Naive B cell (primary cell): ENCODE measurements around the gene ERBB2. TPM values are rescaled to one million over a fixed set of nuclear protein-coding genes. Genes with fewer than 3 reads are reported as not detected.
A peak's percentile ranks its signal among the peaks of the same experiment; 100 is the strongest.
"Not testable (repeated sequence)": the region's sequence is repeated elsewhere in the genome, so short reads cannot be mapped to it uniquely, and the experiment has no call there.

Source experiments
- ATAC-seq, 2 donors: fragments of 150-1000 bp; cut with Tn5 transposase; 2 replicates each; pipeline ENCODE4 v1.10.0; 2021; ENCODE audit warnings: low read depth in 2 of 2, mild to moderate bottlenecking in 2 of 2, moderate library complexity in 2 of 2
- DNase-seq: peaks from one replicate; pipeline ENCODE4 v3.0.0; 2022
- H3K27ac Mint-ChIP-seq, 6 donors: one replicate each; pipeline ENCODE4 v1.8.0; 2020 to 2022; ENCODE audit warnings: mild to moderate bottlenecking in 6 of 6, mixed read lengths in 6 of 6, moderate library complexity in 5 of 6, inconsistent platforms in 2 of 6
- H3K27me3 Mint-ChIP-seq, 3 donors: one replicate each; pipeline ENCODE4 v1.8.0; 2021 to 2022; ENCODE audit warnings: mixed read lengths in 3 of 3, mild to moderate bottlenecking in 1 of 3
- H3K36me3 Mint-ChIP-seq, 2 donors: one replicate each; pipeline ENCODE4 v1.8.0; 2020 to 2022; ENCODE audit warnings: mixed read lengths in 2 of 2, inconsistent platforms in 1 of 2, mild to moderate bottlenecking in 1 of 2
- H3K4me1 Mint-ChIP-seq, 3 donors: one replicate each; pipeline ENCODE4 v1.8.0; 2020 to 2022; ENCODE audit warnings: mixed read lengths in 3 of 3, inconsistent platforms in 1 of 3, mild to moderate bottlenecking in 1 of 3, moderate library complexity in 1 of 3
- H3K4me3 Mint-ChIP-seq, 8 donors: one replicate each; pipeline ENCODE4 v1.8.0; 2020 to 2022; ENCODE audit warnings: mild to moderate bottlenecking in 8 of 8, mixed read lengths in 8 of 8, moderate library complexity in 8 of 8, inconsistent platforms in 2 of 8
- H3K9me3 Mint-ChIP-seq, 7 donors: one replicate each; pipeline ENCODE4 v1.8.0; 2020 to 2022; ENCODE audit warnings: mixed read lengths in 7 of 7, mild to moderate bottlenecking in 5 of 7, inconsistent platforms in 2 of 7, moderate library complexity in 1 of 7
- polyA plus RNA-seq, 6 donors: library from polyadenylated mRNA; unstranded; fragments of 300-500 nt; fragmentation: Illumina TruSeq; gene quantifications; one replicate each; pipeline ENCODE4 v1.2.3, GENCODE V29; 2021; ENCODE audit warnings: low read depth in 6 of 6

ERBB2 gene
- polyA plus RNA-seq, 6 donors from 2014 or later: 0.20 to 3.0 (median 1.1) TPM

DNA sequence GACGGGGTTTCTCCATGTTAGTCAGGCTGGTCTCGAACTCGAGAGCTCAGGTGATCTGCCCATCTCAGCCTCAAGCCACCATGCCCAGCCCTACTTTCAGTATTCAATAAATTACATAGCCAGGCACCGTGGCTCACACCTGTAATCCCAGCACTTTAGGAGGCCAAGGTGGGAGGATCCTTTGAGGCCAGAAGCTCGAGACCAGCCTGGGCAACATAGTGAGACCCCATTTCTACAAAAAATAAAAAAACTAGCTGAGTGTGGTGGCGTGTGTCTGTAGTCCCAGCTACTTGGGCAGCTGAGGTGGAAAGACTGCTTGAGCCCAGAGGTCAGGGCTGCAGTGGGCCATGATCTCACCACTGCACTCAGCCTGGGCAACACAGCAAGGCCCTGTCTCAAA lies 22.2 kb downstream of the ERBB2 start:
- Mint-ChIP-seq H3K27me3 (no peaks in the 10 kb centered on the region), H3K36me3 (no peaks in the 10 kb centered on the region), H3K4me1 (peaks cover 15 to 17% (median 17%) of the 10 kb centered on the region in 3 donors), H3K9me3 (no peaks in the 10 kb centered on the region), H3K27ac (no peak overlapping the region), H3K4me3 (no peak overlapping the region)
- ATAC-seq: no peak
- DNase-seq: no peak

GRCh38 chr17:39722965-39723848 lies 23.3 kb downstream of the ERBB2 start:
- peaks cover 0 to 1% of the 10 kb centered on the region in 2 donors for H3K36me3 Mint-ChIP-seq
- DNase-seq (no peak), ATAC-seq (peak in 1 of 2 donors; percentile 20)
- H3K9me3 Mint-ChIP-seq: no peaks in the 10 kb centered on the region
- peaks cover 15 to 25% (median 24%) of the 10 kb centered on the region in 3 donors for H3K4me1 Mint-ChIP-seq
- no peaks in the 10 kb centered on the region for H3K27me3 Mint-ChIP-seq
- H3K4me3 Mint-ChIP-seq: no peak overlapping the region
- H3K27ac Mint-ChIP-seq: peak overlapping the region in 1 of 6 donors; percentile 44

DNA sequence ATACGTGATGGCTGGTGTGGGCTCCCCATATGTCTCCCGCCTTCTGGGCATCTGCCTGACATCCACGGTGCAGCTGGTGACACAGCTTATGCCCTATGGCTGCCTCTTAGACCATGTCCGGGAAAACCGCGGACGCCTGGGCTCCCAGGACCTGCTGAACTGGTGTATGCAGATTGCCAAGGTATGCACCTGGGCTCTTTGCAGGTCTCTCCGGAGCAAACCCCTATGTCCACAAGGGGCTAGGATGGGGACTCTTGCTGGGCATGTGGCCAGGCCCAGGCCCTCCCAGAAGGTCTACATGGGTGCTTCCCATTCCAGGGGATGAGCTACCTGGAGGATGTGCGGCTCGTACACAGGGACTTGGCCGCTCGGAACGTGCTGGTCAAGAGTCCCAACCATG lies 24.9 kb downstream of the ERBB2 start:
- H3K36me3 Mint-ChIP-seq: peaks cover 0 to 5% of the 10 kb centered on the region in 2 donors
- peaks cover 29 to 39% (median 37%) of the 10 kb centered on the region in 3 donors for H3K4me1 Mint-ChIP-seq
- H3K27ac Mint-ChIP-seq: no peak overlapping the region
- ATAC-seq (no peak), DNase-seq (no peak)
- no peak overlapping the region for H3K4me3 Mint-ChIP-seq
- H3K27me3 Mint-ChIP-seq: no peaks in the 10 kb centered on the region
- no peaks in the 10 kb centered on the region for H3K9me3 Mint-ChIP-seq

GRCh38 chr17:39725923-39726322 lies 26.1 kb downstream of the ERBB2 start:
- Mint-ChIP-seq H3K4me3 (peak overlapping the region in 2 of 8 donors; percentile 16 to 34), H3K27ac (peak overlapping the region in 3 of 6 donors; percentile 2 to 66 (median 27)), H3K4me1 (peaks cover 28 to 40% (median 37%) of the 10 kb centered on the region in 3 donors)
- DNase-seq, H3K27me3 Mint-ChIP-seq, H3K36me3 Mint-ChIP-seq, ATAC-seq, H3K9me3 Mint-ChIP-seq: not testable (repeated sequence)

- peaks cover 0 to 2% (median 0%) of the 10 kb centered on the region in 7 donors for H3K9me3 Mint-ChIP-seq
- ATAC-seq: no peak
- no peak overlapping the region for H3K4me3 Mint-ChIP-seq
- peaks cover 0 to 5% of the 10 kb centered on the region in 2 donors for H3K36me3 Mint-ChIP-seq
- H3K27ac Mint-ChIP-seq: peak overlapping the region in 2 of 6 donors; percentile 23 to 28
- no peaks in the 10 kb centered on the region for H3K27me3 Mint-ChIP-seq
- no peak for DNase-seq
- H3K4me1 Mint-ChIP-seq: peaks cover 28 to 45% (median 37%) of the 10 kb centered on the region in 3 donors
These were observed 26.8 kb downstream of the ERBB2 start for GRCh38 chr17:39726617-39727016.

GRCh38 chr17:39727556-39727955 lies 27.7 kb downstream of the ERBB2 start:
- H3K36me3 Mint-ChIP-seq: peaks cover 0 to 5% of the 10 kb centered on the region in 2 donors
- peaks cover 28 to 45% (median 37%) of the 10 kb centered on the region in 3 donors for H3K4me1 Mint-ChIP-seq
- no peak for ATAC-seq
- no peaks in the 10 kb centered on the region for H3K27me3 Mint-ChIP-seq
- H3K9me3 Mint-ChIP-seq: peaks cover 0 to 2% (median 0%) of the 10 kb centered on the region in 7 donors
- H3K4me3 Mint-ChIP-seq: peak overlapping the region in 1 of 8 donors; percentile 15
- H3K27ac Mint-ChIP-seq: no peak overlapping the region
- no peak for DNase-seq

- H3K36me3 Mint-ChIP-seq: peaks cover 0 to 5% of the 10 kb centered on the region in 2 donors
- no peak for ATAC-seq
- no peak for DNase-seq
- peak overlapping the region; percentile 84 to 97 (median 92) for H3K27ac Mint-ChIP-seq
- H3K4me1 Mint-ChIP-seq: peaks cover 28 to 45% (median 37%) of the 10 kb centered on the region in 3 donors
- peak overlapping the region; percentile 85 to 97 (median 92) for H3K4me3 Mint-ChIP-seq
- H3K27me3 Mint-ChIP-seq: no peaks in the 10 kb centered on the region
- peaks cover 0 to 2% (median 0%) of the 10 kb centered on the region in 7 donors for H3K9me3 Mint-ChIP-seq
These were observed 29.5 kb downstream of the ERBB2 start for GRCh38 chr17:39729280-39729851.

DNA sequence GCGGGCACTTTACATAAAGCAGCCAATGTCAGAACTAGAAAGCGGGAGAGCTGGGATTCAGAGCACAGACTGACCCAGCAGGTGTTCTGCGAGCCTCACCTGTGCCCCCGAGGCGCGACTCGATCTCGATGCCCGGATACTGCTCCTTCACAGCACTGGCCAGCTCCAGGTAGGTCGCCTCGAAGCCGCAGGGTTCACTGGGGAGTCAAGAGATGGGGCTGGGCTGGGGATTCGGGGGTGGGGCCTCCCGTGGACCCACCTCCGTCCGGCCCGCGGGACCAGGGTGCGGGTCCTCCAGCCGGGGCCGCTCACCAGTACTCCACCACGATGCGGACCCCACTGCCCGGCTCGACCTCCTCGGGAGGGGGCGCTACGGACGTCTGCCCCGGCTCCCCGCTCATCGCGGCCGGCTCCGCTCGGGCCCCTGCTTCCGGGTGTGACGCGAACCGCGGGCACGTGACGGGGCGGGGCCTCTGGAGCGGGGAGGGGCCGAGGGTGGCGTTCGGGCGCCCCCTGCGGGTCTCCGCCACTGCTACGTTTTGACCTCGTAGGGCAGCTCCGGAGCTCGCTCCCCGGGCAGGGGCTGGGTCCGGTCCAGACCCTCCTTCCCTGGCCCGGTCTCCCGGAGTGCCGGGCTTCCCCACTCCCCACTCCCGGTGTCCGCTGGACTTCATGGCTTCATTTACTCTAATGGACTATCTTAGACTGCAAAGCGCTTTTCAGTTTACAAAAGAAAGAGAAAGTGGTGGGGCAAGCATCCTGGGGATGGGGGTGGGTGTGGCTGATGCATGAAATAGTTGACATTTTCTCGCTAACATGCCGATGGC lies 30.4 kb downstream of the ERBB2 start, which contains the start of gene MIEN1:
Gene MIEN1 (minus strand): TSS at position 438 of the 827 bp plus-strand sequence. CDS start 37 bp downstream, at position 401.
- H3K4me3 Mint-ChIP-seq: peak within 1 kb of the TSS; percentile 85 to 97 (median 92)
- peak; percentile 93 to 94 for ATAC-seq
- peaks cover 0 to 2% (median 0%) of the 10 kb centered on the region in 7 donors for H3K9me3 Mint-ChIP-seq
- H3K27me3 Mint-ChIP-seq: no peaks in the 10 kb centered on the region
- peak within 1 kb of the TSS; percentile 90 to 97 (median 94) for H3K27ac Mint-ChIP-seq
- peak; percentile 96 for DNase-seq
- H3K36me3 Mint-ChIP-seq: peaks cover 0 to 5% of the 10 kb centered on the region in 2 donors
- H3K4me1 Mint-ChIP-seq: peaks cover 28 to 45% (median 37%) of the 10 kb centered on the region in 3 donors

DNA sequence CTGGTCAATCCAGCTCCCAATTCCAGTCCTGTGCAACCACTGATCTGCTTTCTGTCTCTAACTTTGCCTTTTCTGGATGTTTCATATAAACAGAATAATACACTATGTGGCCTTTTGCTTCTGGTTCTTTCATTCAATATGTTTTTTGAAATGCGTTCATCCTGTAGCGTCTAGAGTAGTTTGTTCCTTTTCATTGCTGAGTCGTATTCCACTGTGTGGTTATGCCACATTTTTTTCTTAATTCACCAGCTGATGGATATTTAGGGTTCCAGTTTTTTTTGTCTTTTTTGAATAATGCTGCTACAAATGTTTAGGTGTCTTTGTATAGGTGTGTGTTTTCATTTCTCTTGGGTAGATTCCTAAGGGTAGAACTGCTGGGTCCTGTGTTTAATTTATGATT lies 32.7 kb downstream of the ERBB2 start:
- Mint-ChIP-seq H3K36me3 (peaks cover 0 to 5% of the 10 kb centered on the region in 2 donors), H3K9me3 (peaks cover 0 to 2% (median 0%) of the 10 kb centered on the region in 7 donors), H3K27me3 (peaks cover 0 to 13% (median 12%) of the 10 kb centered on the region in 3 donors), H3K4me3 (peak overlapping the region in 5 of 8 donors; percentile 4 to 83 (median 68)), H3K27ac (peak overlapping the region in 2 of 6 donors; percentile 48 to 51), H3K4me1 (peaks cover 21 to 32% (median 25%) of the 10 kb centered on the region in 3 donors)
- ATAC-seq: no peak
- DNase-seq: no peak

GRCh38 chr17:39735882-39736281 lies 36.0 kb downstream of the ERBB2 start:
- no peak for DNase-seq
- ATAC-seq: no peak
- H3K9me3 Mint-ChIP-seq: peaks cover 0 to 1% (median 0%) of the 10 kb centered on the region in 7 donors
- H3K27me3 Mint-ChIP-seq: peaks cover 5 to 45% (median 42%) of the 10 kb centered on the region in 3 donors
- peaks cover 31 to 41% (median 34%) of the 10 kb centered on the region in 3 donors for H3K4me1 Mint-ChIP-seq
- no peak overlapping the region for H3K27ac Mint-ChIP-seq
- no peaks in the 10 kb centered on the region for H3K36me3 Mint-ChIP-seq
- H3K4me3 Mint-ChIP-seq: peak overlapping the region in 4 of 8 donors; percentile 24 to 68 (median 36)

DNA sequence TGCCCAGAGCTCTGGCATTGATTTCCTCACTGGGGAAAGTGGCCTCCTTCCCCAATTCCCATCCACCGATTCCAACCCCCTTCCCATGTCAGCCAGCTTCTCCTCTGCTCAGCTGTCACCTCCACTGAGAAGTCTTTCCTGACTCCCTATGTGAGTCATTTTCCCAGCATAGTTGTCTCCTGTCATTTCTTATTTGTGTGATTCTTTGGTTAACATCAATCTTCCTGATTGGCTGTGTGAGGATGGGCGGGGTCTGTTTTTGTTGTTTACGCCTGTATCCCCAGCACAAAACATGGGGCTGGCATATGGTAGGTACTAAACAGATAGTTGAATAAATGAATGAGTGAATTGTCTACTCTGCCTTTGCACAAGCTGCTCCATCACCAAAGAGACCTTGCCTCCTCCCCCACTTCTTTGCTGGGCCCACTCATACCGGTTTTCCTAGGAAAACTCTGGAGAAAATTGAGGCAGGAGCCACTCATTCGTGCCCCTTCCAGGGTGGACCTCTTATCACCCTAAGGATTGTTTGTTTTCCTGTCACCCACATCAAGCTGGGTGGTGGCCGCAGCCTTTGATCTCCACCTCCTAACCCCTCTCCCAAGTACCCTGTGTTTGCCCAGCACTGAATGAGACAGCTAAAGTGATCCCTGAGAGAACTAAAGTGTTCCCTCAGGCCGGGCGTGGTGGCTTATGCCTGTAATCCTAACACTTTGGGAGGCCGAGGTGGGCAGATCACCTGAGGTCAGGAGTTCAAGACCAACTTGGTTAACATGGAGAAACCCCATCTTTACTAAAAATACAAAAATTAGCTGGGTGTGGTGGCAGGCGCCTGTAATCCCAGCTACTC lies 36.7 kb downstream of the ERBB2 start:
- H3K9me3 Mint-ChIP-seq: peaks cover 0 to 1% (median 0%) of the 10 kb centered on the region in 7 donors
- H3K4me3 Mint-ChIP-seq: peak overlapping the region in 5 of 8 donors; percentile 18 to 85 (median 68)
- H3K36me3 Mint-ChIP-seq: no peaks in the 10 kb centered on the region
- no peak for ATAC-seq
- H3K27ac Mint-ChIP-seq: no peak overlapping the region
- peaks cover 5 to 51% (median 46%) of the 10 kb centered on the region in 3 donors for H3K27me3 Mint-ChIP-seq
- peaks cover 28 to 47% (median 36%) of the 10 kb centered on the region in 3 donors for H3K4me1 Mint-ChIP-seq
- no peak for DNase-seq

DNA sequence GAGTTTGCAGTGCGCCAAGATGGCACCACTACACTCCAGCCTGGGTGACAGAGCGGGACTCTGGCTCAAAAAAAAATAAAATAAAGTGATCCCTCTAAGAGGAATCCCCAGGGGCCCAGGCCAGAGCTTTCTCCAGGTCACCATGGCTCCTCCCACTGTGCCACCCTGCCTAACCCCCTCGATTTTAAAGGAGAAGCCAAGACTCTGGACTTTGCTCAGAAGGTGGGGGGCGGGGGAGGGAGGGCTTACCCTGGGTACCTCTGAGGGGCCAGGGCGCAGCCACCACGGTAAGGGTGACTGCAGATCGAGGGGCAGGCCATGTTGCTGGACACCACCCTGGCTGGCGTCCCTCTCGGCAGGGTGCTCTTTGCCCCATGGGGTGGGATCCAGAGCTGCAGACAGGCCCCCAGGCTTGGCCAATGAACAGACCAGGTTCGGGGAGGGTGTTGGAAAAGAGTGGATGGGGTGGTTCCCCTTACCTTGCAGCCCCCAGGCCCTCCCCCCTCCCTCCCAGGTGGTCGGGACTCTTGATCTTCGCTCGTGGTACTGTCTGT lies 37.4 kb downstream of the ERBB2 start:
- ATAC-seq (no peak), DNase-seq (no peak)
- Mint-ChIP-seq H3K27me3 (peaks cover 5 to 54% (median 52%) of the 10 kb centered on the region in 3 donors), H3K4me3 (peak overlapping the region in 6 of 8 donors; percentile 45 to 85 (median 68)), H3K9me3 (peaks cover 0 to 1% (median 0%) of the 10 kb centered on the region in 7 donors), H3K4me1 (peaks cover 28 to 47% (median 36%) of the 10 kb centered on the region in 3 donors), H3K36me3 (no peaks in the 10 kb centered on the region), H3K27ac (peak overlapping the region in 1 of 6 donors; percentile 29)
